ENCODE results near the gene OTOP1.

DNA sequence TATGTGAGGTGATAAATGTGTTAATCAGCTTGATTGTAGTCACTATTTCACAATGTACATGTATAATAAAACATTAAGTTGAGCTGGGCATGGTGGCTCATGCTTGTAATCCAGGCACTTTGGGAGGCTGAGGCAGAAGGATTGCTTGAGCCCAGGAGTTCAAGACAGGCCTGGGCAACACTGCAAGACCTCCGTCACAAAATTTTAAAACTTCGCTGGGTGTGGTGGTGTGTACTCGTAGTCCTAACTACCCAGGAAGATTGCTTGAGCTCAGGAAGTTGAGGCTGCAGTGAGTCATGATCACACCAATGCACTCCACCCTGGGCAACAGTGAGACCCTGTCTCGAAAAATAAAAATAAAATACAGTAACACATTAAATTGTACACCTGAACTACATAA, 43.1 kb upstream of the OTOP1 start:
- no peak for TF ChIP-seq SP1 (IDR thresholded peaks at IDR 0.05)
- TF ChIP-seq ARNT (IDR thresholded peaks at IDR 0.05): no peak
- no peak for TF ChIP-seq BHLHE40 (IDR thresholded peaks at IDR 0.05; ENCODE audit: borderline replicate concordance)
